Caco-2 (cell line): ENCODE measurements around the gene LPIN1. TPM values are rescaled to one million over a fixed set of nuclear protein-coding genes. Genes with fewer than 3 reads are reported as not detected.

ENCODE experiments used
- BruUV-seq: library from RNA; stranded (reverse); fragments of 400-500 nt; replicated peaks from 2 replicates; lab custom pipeline; 2021; lab: Mats Ljungman, UMichigan
- CTCF ChIA-PET: fragments of 300-600 bp; sonication (Branson Sonifier 250); formaldehyde crosslinking; loops from one replicate; lab custom pipeline; 2022; ENCODE audit warnings: antibody characterized with exemption; lab: Charles Lee
- POLR2A ChIA-PET: fragments of 300-600 bp; sonication (Branson Sonifier 250); formaldehyde crosslinking; loops from one replicate; lab custom pipeline; 2022; ENCODE audit warnings: antibody characterized with exemption; lab: Charles Lee
- DNase-seq, 2 experiments: peaks; one replicate each; pipeline versions ENCODE4 v3.0.0 to v3.0.0-alpha.2; 2020 to 2022
- H3K27me3 ChIP-seq: replicated peaks from 2 replicates; pipeline ENCODE4 v1.6.0; 2011; ENCODE audit warnings: low read length; ENCODE audit not compliant: control insufficient read depth, insufficient read depth
- H3K36me3 ChIP-seq: 2 replicates; pipeline ENCODE4 v1.5.1; 2011; ENCODE audit warnings: low read length; ENCODE audit not compliant: control insufficient read depth, insufficient read depth
- H3K4me1 ChIP-seq: fragments of 250-450 bp; sonication (Bioruptor Pico); 2 replicates; pipeline ENCODE4 v1.5.1; 2020; ENCODE audit warnings: mild to moderate bottlenecking
- H3K4me3 ChIP-seq: 2 replicates; pipeline ENCODE4 v1.5.1; 2011; ENCODE audit warnings: low read depth, mild to moderate bottlenecking, control low read depth, low read length
- H3K9me3 ChIP-seq: fragments of 250-450 bp; sonication (Bioruptor Pico); 2 replicates; pipeline ENCODE4 v1.5.1; 2020; ENCODE audit warnings: mild to moderate bottlenecking, moderate library complexity
- H3K27ac Mint-ChIP-seq: one replicate; pipeline ENCODE4 v1.8.0; 2022; ENCODE audit warnings: mixed read lengths; ENCODE audit not compliant: unreplicated experiment
- H3K27me3 Mint-ChIP-seq: one replicate; pipeline ENCODE4 v1.8.0; 2022; ENCODE audit warnings: mixed read lengths; ENCODE audit not compliant: insufficient read depth, unreplicated experiment
- H3K36me3 Mint-ChIP-seq: one replicate; pipeline ENCODE4 v1.8.0; 2022; ENCODE audit warnings: mild to moderate bottlenecking, mixed read lengths; ENCODE audit not compliant: insufficient read depth, unreplicated experiment
- H3K4me1 Mint-ChIP-seq: one replicate; pipeline ENCODE4 v1.8.0; 2022; ENCODE audit warnings: low read depth, mixed read lengths; ENCODE audit not compliant: unreplicated experiment
- H3K4me3 Mint-ChIP-seq: one replicate; pipeline ENCODE4 v1.8.0; 2022; ENCODE audit warnings: mild to moderate bottlenecking, moderate library complexity, mixed read lengths; ENCODE audit not compliant: unreplicated experiment
- H3K9me3 Mint-ChIP-seq: one replicate; pipeline ENCODE4 v1.8.0; 2022; ENCODE audit warnings: mixed read lengths; ENCODE audit not compliant: unreplicated experiment
- intact Hi-C: fragments of 100-400 bp; cut with micrococcal nuclease; formaldehyde crosslinking; loops from one replicate; pipeline ENCODE4 v1.10.0; 2022; ENCODE audit not compliant: unreplicated experiment
- total RNA-seq: library from RNA; stranded (reverse); gene quantifications from 2 replicates; pipeline ENCODE4 v1.2.3, GENCODE V29; 2022
- TF ChIP-seq, protein P1 (sequence below), 2 experiments: fragments of 200-600 bp in 1 of 2; IDR thresholded peaks; 1 replicate in 1 of 2; 2 replicates in 1 of 2; pipeline versions ENCODE4 v1.5.1 to v1.8.0; 2011 to 2022; ENCODE audit warnings: antibody characterized with exemption in 1 of 2, control low read depth in 1 of 2, inconsistent platforms in 1 of 2, low read depth in 1 of 2, low read length in 1 of 2, mild to moderate bottlenecking in 1 of 2, moderate library complexity in 1 of 2; ENCODE audit not compliant: insufficient read depth in 1 of 2, severe bottlenecking in 1 of 2, unreplicated experiment in 1 of 2

The LPIN1 gene
- total RNA-seq, 1 experiment from 2014 or later, result 12.5 TPM

DNA sequence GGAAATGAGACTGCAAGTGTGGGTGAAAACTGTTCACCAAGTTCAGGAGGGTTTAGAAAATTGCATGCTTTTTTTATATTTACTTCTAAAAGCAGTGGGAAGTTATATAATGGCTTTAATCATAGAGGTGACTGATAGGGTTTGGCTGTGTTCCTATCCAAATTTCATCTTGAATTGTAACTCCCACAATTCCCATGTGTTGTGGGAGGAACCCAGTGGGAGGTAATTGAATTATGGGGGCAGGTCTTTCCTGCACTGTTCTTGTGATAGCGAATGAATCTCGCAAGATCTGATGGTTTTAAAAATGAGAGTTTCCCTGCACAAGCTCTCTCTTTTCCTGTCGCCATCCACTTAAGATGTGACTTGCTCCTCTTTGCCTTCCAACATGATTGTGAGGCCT lies 40.7 kb upstream of the LPIN1 start:
- no peaks in the 10 kb centered on the region for H3K9me3 ChIP-seq
- no peak overlapping the region for H3K4me3 ChIP-seq
- Mint-ChIP-seq H3K9me3 (no peaks in the 10 kb centered on the region), H3K36me3 (no peaks in the 10 kb centered on the region), H3K27ac (no peak overlapping the region), H3K4me3 (no peak overlapping the region), H3K4me1 (no peaks in the 10 kb centered on the region), H3K27me3 (peaks cover 8% of the 10 kb centered on the region)
- POLR2A ChIA-PET, result no interaction called here
- intact Hi-C loops, result no loop called here
- no TSS peak for BruUV-seq
- no peaks in the 10 kb centered on the region for H3K36me3 ChIP-seq
- TF ChIP-seq, protein P1, sequence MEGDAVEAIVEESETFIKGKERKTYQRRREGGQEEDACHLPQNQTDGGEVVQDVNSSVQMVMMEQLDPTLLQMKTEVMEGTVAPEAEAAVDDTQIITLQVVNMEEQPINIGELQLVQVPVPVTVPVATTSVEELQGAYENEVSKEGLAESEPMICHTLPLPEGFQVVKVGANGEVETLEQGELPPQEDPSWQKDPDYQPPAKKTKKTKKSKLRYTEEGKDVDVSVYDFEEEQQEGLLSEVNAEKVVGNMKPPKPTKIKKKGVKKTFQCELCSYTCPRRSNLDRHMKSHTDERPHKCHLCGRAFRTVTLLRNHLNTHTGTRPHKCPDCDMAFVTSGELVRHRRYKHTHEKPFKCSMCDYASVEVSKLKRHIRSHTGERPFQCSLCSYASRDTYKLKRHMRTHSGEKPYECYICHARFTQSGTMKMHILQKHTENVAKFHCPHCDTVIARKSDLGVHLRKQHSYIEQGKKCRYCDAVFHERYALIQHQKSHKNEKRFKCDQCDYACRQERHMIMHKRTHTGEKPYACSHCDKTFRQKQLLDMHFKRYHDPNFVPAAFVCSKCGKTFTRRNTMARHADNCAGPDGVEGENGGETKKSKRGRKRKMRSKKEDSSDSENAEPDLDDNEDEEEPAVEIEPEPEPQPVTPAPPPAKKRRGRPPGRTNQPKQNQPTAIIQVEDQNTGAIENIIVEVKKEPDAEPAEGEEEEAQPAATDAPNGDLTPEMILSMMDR (IDR thresholded peaks at IDR 0.05; ENCODE audit: insufficient read depth in 1 of 2, low read depth in 1 of 2, low read length in 1 of 2, severe bottlenecking in 1 of 2, unreplicated experiment in 1 of 2), result no peak
- no peaks in the 10 kb centered on the region for H3K27me3 ChIP-seq
- no peaks in the 10 kb centered on the region for H3K4me1 ChIP-seq
- CTCF ChIA-PET, result interaction anchor here (1.0 kb wide), 1 partner anchor 13 kb away, joined by 3 read pairs; no protein-coding TSS in a partner anchor
- no peak for DNase-seq

DNA sequence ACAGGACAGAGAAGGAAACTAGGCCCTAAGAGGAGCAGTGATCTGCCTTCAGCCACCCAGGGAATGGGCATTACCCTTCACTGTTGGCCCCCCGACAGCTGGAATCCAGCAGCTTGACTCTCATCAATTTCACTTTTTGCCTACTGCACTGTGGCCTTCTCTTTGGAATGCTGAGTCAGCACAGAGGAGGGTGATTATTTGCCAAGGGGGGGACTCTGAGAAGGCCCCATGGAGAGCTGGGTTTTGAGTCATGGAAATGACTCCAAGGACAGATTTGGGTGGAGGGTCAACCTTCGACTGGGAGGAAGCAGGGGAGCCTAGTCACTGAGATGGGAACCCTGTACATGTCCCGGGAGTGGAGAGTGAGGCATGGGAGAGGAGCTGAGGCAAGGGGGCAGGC lies 38.3 kb upstream of the LPIN1 start:
- peaks cover 8% of the 10 kb centered on the region for H3K27me3 Mint-ChIP-seq

DNA sequence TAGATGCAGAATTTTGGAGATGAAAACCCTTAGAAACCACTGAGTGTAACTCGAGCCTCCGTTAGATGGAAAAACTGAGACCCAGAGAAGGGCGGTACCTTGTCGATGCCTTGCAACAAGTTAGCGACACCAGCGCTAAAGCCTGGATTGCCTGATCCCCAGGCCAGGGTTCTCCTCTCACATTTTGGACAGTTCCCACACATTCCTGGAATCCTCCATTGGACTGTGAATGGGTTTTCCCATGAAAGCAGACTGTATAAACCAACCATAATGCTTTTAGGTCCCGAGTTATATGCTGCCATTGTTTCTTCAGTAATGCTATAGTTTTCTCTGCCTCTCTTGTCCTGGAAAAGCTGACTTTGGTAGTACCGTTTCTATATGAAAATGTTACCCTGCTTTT lies 37.1 kb upstream of the LPIN1 start:
- ChIA-PET POLR2A (no interaction called here), CTCF (interaction anchor here (0.6 kb wide), 1 partner anchor 16 kb away, joined by 4 read pairs; no protein-coding TSS in a partner anchor)
- Mint-ChIP-seq H3K9me3 (no peaks in the 10 kb centered on the region), H3K27ac (no peak overlapping the region), H3K4me3 (no peak overlapping the region), H3K4me1 (no peaks in the 10 kb centered on the region), H3K36me3 (no peaks in the 10 kb centered on the region), H3K27me3 (peaks cover 8% of the 10 kb centered on the region)
- intact Hi-C loops, result no loop called here
- Histone ChIP-seq H3K36me3 (no peaks in the 10 kb centered on the region), H3K4me1 (no peaks in the 10 kb centered on the region), H3K4me3 (no peak overlapping the region), H3K9me3 (no peaks in the 10 kb centered on the region), H3K27me3 (no peaks in the 10 kb centered on the region)
- TF ChIP-seq, protein P1 (IDR thresholded peaks at IDR 0.05; ENCODE audit: insufficient read depth in 1 of 2, low read depth in 1 of 2, low read length in 1 of 2, severe bottlenecking in 1 of 2, unreplicated experiment in 1 of 2), result no peak
- no peak for DNase-seq
- BruUV-seq, result no TSS peak

More for the DNA sequence above, 38.3 kb upstream of the LPIN1 start:
- no peak for DNase-seq
- Mint-ChIP-seq H3K27ac (no peak overlapping the region), H3K36me3 (no peaks in the 10 kb centered on the region), H3K4me1 (no peaks in the 10 kb centered on the region), H3K4me3 (no peak overlapping the region), H3K9me3 (no peaks in the 10 kb centered on the region)
- Histone ChIP-seq H3K4me1 (no peaks in the 10 kb centered on the region), H3K36me3 (no peaks in the 10 kb centered on the region), H3K9me3 (no peaks in the 10 kb centered on the region), H3K27me3 (no peaks in the 10 kb centered on the region), H3K4me3 (no peak overlapping the region)
- ChIA-PET POLR2A (no interaction called here), CTCF (no interaction called here)
- intact Hi-C loops, result no loop called here
- no TSS peak for BruUV-seq
- TF ChIP-seq, protein P1 (IDR thresholded peaks at IDR 0.05; ENCODE audit: insufficient read depth in 1 of 2, low read depth in 1 of 2, low read length in 1 of 2, severe bottlenecking in 1 of 2, unreplicated experiment in 1 of 2), result no peak
